Transverse colon (tissue), 4 donors: ENCODE results near the gene CARMIL1.

Experiments used
- CTCF ChIP-seq, 5 experiments: fragments of 200-600 bp in 3 of 5; fragments of 450-650 bp in 2 of 5; sonication (generic) in 3 of 5; IDR thresholded peaks; 1 replicate in 2 of 5; 2 replicates in 3 of 5; pipeline ENCODE4 v1.5.1; 2016 to 2017; ENCODE audit warnings: antibody characterized with exemption in 5 of 5, inconsistent platforms in 3 of 5, mild to moderate bottlenecking in 2 of 5, moderate library complexity in 1 of 5
- EP300 ChIP-seq: sonication (generic); formaldehyde crosslinking; IDR thresholded peaks from one replicate; pipeline ENCODE4 v1.6.1; 2017; ENCODE audit warnings: antibody characterized with exemption, low read depth
- POLR2A ChIP-seq: fragments of 450-650 bp; IDR thresholded peaks from one replicate; pipeline ENCODE4 v1.6.1; 2016; ENCODE audit warnings: antibody characterized with exemption, mild to moderate bottlenecking, moderate library complexity
- POLR2AphosphoS5 ChIP-seq, 3 donors: sonication (generic); formaldehyde crosslinking; IDR thresholded peaks; one replicate each; pipeline ENCODE4 v1.6.1; 2016; ENCODE audit warnings: antibody characterized with exemption in 3 of 3

- TF ChIP-seq CTCF (IDR thresholded peaks at IDR 0.05) (no peak), POLR2AphosphoS5 (IDR thresholded peaks at IDR 0.05) (no peak), POLR2A (no peak), EP300 (no peak)
These were observed 163.7 kb downstream of the CARMIL1 start for GRCh38 chr6:25442898-25443297.
